SU-DHL-6 (cell line): ENCODE data around the gene MRGPRF.

Experiments used
- H2AFZ ChIP-seq: fragments of 200-600 bp; sonication (generic); 2 replicates; pipeline ENCODE4 v1.6.1; 2014; ENCODE audit warnings: low read depth, mild to moderate bottlenecking, moderate library complexity, mixed read lengths, antibody characterized with exemption, low read length; ENCODE audit not compliant: severe bottlenecking
- H3F3A ChIP-seq: fragments of 200-600 bp; shearing (Covaris generic); 2 replicates; pipeline ENCODE4 v1.6.0; 2016; ENCODE audit warnings: antibody characterized with exemption, mild to moderate bottlenecking; ENCODE audit not compliant: insufficient read depth
- H3K27ac ChIP-seq: fragments of 200-600 bp; sonication (generic); 2 replicates; pipeline ENCODE4 v1.5.1; 2016; ENCODE audit warnings: low read depth, mild to moderate bottlenecking, low read length, moderate library complexity, mixed read lengths
- H3K27me3 ChIP-seq: fragments of 200-600 bp; sonication (generic), shearing (Covaris generic); 2 replicates; pipeline ENCODE4 v1.6.0; 2014; ENCODE audit warnings: mild to moderate bottlenecking, low read length
- H3K36me3 ChIP-seq: fragments of 200-600 bp; sonication (generic); 2 replicates; pipeline ENCODE4 v1.6.1; 2014; ENCODE audit warnings: mild to moderate bottlenecking, low read length, mixed read lengths
- H3K4me2 ChIP-seq: fragments of 300-600, 200-600 bp; shearing (Covaris generic), sonication (generic); 2 replicates; pipeline ENCODE4 v1.6.0; 2014; ENCODE audit warnings: low read length, low read depth, mild to moderate bottlenecking; ENCODE audit not compliant: poor library complexity, severe bottlenecking
- H3K4me3 ChIP-seq: fragments of 200-600 bp; sonication (generic); 2 replicates; pipeline ENCODE4 v1.5.1; 2014; ENCODE audit warnings: antibody characterized with exemption, low read length, mild to moderate bottlenecking, mixed read lengths; ENCODE audit not compliant: insufficient read depth, poor library complexity, severe bottlenecking
- H3K79me2 ChIP-seq: fragments of 200-600 bp; sonication (generic); 2 replicates; pipeline ENCODE4 v1.6.1; 2014; ENCODE audit warnings: mild to moderate bottlenecking, low read length, moderate library complexity; ENCODE audit not compliant: insufficient read depth
- H3K9ac ChIP-seq: fragments of 200-600 bp; sonication (generic); 2 replicates; pipeline ENCODE4 v1.7.0; 2014; ENCODE audit warnings: mild to moderate bottlenecking, low read length
- H3K9me2 ChIP-seq: fragments of 200-600 bp; sonication (generic); replicated peaks from 2 replicates; pipeline ENCODE4 v1.6.1; 2014; ENCODE audit warnings: low read length; ENCODE audit not compliant: insufficient read depth
- H3K9me3 ChIP-seq: fragments of 200-600 bp; sonication (generic); 2 replicates; pipeline ENCODE4 v1.6.1; 2014; ENCODE audit warnings: low read length, mixed read lengths; ENCODE audit not compliant: insufficient read depth
- H4K20me1 ChIP-seq: fragments of 200-600 bp; sonication (generic); 2 replicates; pipeline ENCODE4 v1.6.1; 2014; ENCODE audit warnings: low read depth, mild to moderate bottlenecking, antibody characterized with exemption, low read length, moderate library complexity, mixed read lengths
- CTCF ChIP-seq: fragments of 200-600 bp; sonication (generic); IDR thresholded peaks from one replicate; pipeline ENCODE4 v1.5.1; 2017; ENCODE audit warnings: antibody characterized with exemption, mild to moderate bottlenecking, low read length, moderate library complexity; ENCODE audit not compliant: insufficient read depth, poor library complexity, severe bottlenecking
- EZH2phosphoT487 ChIP-seq: fragments of 200-600 bp; sonication (generic), shearing (Covaris generic); conservative IDR thresholded peaks from 2 replicates; pipeline ENCODE4 v1.6.1; 2018; ENCODE audit warnings: mild to moderate bottlenecking, antibody characterized with exemption, low read length, moderate library complexity, mixed read lengths

Gene MRGPRF

DNA sequence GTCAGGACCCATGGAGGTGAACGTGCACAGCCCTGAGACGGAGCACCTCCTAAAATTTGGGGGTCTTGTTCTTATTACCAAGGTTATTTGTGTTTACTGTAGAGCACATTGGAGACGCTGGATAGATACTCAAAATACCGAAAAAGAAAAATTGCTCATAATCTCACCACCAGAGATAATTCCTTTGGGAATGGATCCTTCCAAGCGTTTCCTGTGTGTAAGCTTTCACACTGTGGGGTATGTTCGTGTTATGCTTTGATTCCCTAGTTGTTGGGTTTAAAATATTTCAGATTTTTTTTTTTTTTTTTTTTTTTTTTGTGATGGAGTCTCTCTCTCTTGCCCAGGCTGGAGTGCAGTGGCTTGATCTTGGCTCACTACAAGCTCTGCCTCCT, 18.2 kb downstream of the MRGPRF start:
- no peaks in the 10 kb centered on the region for H3K36me3 ChIP-seq
- TF ChIP-seq CTCF (no peak), EZH2phosphoT487 (no peak)
- H3F3A ChIP-seq = no peaks in the 10 kb centered on the region
- no peak overlapping the region for H3K4me2 ChIP-seq
- no peak overlapping the region for H2AFZ ChIP-seq
- no peaks in the 10 kb centered on the region for H3K27me3 ChIP-seq
- no peaks in the 10 kb centered on the region for H3K79me2 ChIP-seq
- H3K27ac ChIP-seq = no peak overlapping the region
- H3K9me2 ChIP-seq = no peaks in the 10 kb centered on the region
- H3K4me3 ChIP-seq = no peak overlapping the region
- no peaks in the 10 kb centered on the region for H3K9me3 ChIP-seq
- H4K20me1 ChIP-seq = no peaks in the 10 kb centered on the region
- no peak overlapping the region for H3K9ac ChIP-seq

- no peaks in the 10 kb centered on the region for H3K9me3 ChIP-seq
- H3K27ac ChIP-seq = no peak overlapping the region
- H3K9ac ChIP-seq = no peak overlapping the region
- H3K79me2 ChIP-seq = no peaks in the 10 kb centered on the region
- no peaks in the 10 kb centered on the region for H3K9me2 ChIP-seq
- no peaks in the 10 kb centered on the region for H3K36me3 ChIP-seq
- H3K27me3 ChIP-seq = no peaks in the 10 kb centered on the region
- no peak overlapping the region for H3K4me3 ChIP-seq
- no peaks in the 10 kb centered on the region for H3F3A ChIP-seq
- H4K20me1 ChIP-seq = no peaks in the 10 kb centered on the region
- H2AFZ ChIP-seq = no peak overlapping the region
- TF ChIP-seq CTCF = no peak
- TF ChIP-seq EZH2phosphoT487 = no peak
- H3K4me2 ChIP-seq = no peak overlapping the region
Observed at GRCh38 chr11:68994161-68994893, 18.7 kb downstream of the MRGPRF start.

DNA sequence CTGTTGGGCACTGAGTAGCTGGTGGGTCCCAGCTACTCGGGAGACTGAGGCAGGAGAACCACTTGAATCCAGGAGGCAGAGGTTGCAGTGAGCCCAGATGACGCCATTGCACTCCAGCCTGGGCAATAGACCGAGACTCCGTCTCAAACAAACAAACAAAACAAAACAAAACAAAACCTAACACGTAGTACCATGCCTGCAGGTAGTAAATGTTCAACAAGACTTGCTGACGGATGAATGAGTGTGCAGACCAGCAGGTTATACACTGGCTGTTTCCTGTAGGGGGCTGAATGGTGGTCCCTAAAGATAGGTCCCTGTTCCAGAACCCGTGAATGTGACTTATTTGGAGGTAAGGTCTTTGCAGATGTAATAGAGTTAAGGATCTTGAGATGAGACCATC, 19.5 kb downstream of the MRGPRF start:
- H3K9ac ChIP-seq = no peak overlapping the region
- no peaks in the 10 kb centered on the region for H4K20me1 ChIP-seq
- no peak overlapping the region for H2AFZ ChIP-seq
- H3K27ac ChIP-seq = no peak overlapping the region
- no peaks in the 10 kb centered on the region for H3K79me2 ChIP-seq
- no peaks in the 10 kb centered on the region for H3K27me3 ChIP-seq
- H3K4me3 ChIP-seq = no peak overlapping the region
- no peak for TF ChIP-seq CTCF
- TF ChIP-seq EZH2phosphoT487 = no peak
- H3K9me3 ChIP-seq = no peaks in the 10 kb centered on the region
- no peak overlapping the region for H3K4me2 ChIP-seq
- H3K36me3 ChIP-seq = no peaks in the 10 kb centered on the region
- no peaks in the 10 kb centered on the region for H3F3A ChIP-seq
- H3K9me2 ChIP-seq = no peaks in the 10 kb centered on the region
